Gastrocnemius medialis (tissue), 4 donors: Measurements from ENCODE around the gene PCCA.

Experiments
- CTCF ChIP-seq, 5 experiments: fragments of 450-650 bp in 3 of 5; fragments of 200-600 bp in 2 of 5; sonication (generic) in 2 of 5; IDR thresholded peaks in 4 of 5; conservative IDR thresholded peaks in 1 of 5; 1 replicate in 4 of 5; 2 replicates in 1 of 5; pipeline ENCODE4 v1.5.1; 2016 to 2019; ENCODE audit warnings: antibody characterized with exemption in 5 of 5, mild to moderate bottlenecking in 3 of 5, moderate library complexity in 3 of 5
- POLR2A ChIP-seq, 2 donors: fragments of 450-650 bp; IDR thresholded peaks; one replicate each; pipeline ENCODE4 v1.6.1; 2017; ENCODE audit warnings: antibody characterized with exemption in 2 of 2, mild to moderate bottlenecking in 2 of 2, moderate library complexity in 2 of 2

- no peak for TF ChIP-seq CTCF (IDR thresholded peaks at IDR 0.05 in 4 of 5, conservative IDR thresholded peaks at IDR 0.05 in 1 of 5)
- no peak for TF ChIP-seq POLR2A (IDR thresholded peaks at IDR 0.05)
Observed at GRCh38 chr13:100059827-100060226, 29.1 kb upstream of the PCCA start.
